ENCODE results near the gene AHCYL1. TPM values are rescaled to one million over a fixed set of nuclear protein-coding genes. Genes with fewer than 3 reads are reported as not detected.

Gene AHCYL1
- total RNA-seq, 1 experiment from 2014 or later, result 20.5 TPM

DNA sequence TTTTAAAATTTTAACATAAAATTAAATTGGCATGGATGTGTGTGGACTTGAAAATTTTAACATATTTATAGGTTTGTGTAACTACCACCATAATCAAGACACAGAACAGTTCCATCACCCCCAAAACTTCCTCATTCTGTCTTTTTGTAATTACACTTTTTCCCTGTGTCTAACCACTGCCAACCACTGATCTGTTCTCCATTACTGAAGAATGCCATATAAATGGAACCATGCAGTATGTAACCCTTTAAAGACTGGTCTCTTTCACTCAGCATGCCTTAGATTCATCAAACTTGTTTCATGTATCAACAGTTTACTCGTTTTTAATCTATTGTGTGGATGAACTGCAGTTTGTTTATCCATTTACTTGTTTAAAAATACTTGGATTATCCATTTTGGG is 13.0 kb upstream of the AHCYL1 start:
- no peak for DNase-seq (ENCODE audit: low spot score)
- in situ Hi-C loops (cut with HindIII; ENCODE audit: low sequenced_read_pairs), result no loop called here

DNA sequence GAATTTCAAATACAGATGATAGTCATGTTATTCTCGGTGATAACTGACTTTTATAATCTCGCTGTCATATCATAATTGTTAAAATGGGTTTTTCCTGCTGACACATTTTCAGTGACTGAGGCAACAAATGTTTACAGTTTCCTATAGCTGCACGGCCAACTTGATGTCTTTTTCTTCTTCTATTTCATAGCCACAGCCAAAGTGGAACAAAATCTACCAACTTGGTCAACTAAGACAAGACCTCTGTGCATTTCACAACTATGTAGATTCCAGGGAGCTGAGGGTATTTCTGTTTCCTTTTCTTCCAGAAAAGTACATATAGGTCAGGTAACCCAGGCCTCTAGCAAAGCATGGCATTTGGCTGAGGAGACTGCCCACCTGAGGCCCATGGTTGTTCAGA is 10.4 kb upstream of the AHCYL1 start:
- in situ Hi-C loops (cut with HindIII; ENCODE audit: low sequenced_read_pairs), result no loop called here
- no peak for DNase-seq (ENCODE audit: low spot score)

DNA sequence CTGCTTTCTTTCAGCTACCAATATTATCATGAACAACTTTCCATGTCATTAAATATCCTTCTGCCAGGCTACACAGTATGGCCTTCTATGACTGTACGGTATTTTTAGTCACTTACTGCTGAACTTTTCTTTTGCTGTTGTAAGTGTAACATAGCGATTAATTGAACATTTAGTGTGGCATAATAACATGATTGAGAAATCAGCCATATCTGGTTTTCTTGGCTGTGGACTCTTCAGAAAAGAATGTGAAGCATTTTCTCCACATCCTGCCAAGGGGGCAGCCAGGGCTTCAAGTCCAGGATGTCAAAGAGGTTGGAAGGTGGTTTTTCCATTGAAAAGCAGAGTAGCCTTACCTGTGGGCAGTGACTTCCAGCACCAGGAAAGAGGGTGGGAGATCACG is 8.8 kb upstream of the AHCYL1 start:
- no peak for DNase-seq (ENCODE audit: low spot score)
- in situ Hi-C loops (cut with HindIII; ENCODE audit: low sequenced_read_pairs), result no loop called here

DNA sequence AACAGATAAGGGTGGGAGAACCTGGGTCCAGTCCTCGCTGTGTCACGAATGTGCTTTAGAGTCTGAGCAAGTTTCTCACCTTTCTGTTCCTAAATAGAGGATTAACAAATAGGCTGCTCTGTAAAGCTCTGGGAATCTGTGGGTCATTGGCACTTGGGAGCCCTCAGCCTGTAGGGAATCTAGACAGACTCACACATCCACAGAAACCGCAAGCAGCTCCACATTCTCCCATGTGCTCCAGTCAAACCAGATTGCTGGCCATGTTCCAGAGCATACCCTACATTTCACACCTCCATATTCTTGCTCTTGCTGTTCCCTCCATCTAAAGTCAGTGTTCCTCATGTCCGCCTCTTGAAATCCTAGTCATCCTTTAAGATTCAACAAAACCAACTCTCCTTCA is 7.8 kb upstream of the AHCYL1 start:
- in situ Hi-C loops (cut with HindIII; ENCODE audit: low sequenced_read_pairs), result no loop called here
- DNase-seq (ENCODE audit: low spot score), result no peak

DNA sequence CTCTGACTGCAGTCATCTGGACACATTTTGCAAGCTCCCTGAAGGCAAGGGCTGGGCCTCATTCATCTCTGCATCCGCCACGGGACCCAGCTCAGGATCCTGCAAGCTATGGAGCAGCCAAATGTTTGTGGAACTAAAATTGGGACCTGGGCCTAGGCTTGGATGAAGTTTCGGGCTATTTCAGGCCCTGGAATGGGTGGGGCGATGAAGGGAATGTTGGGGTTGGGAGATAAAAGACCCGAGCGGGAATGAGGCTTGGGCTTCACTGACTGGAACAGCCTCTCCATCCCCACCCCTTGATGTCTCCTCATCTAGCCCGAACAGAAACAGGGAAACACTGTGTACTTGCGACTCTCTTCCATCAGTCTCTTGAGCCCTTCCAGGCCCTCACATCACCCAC is 7.3 kb upstream of the AHCYL1 start:
- no peak for DNase-seq (ENCODE audit: low spot score)
- in situ Hi-C loops (cut with HindIII; ENCODE audit: low sequenced_read_pairs), result no loop called here

DNA sequence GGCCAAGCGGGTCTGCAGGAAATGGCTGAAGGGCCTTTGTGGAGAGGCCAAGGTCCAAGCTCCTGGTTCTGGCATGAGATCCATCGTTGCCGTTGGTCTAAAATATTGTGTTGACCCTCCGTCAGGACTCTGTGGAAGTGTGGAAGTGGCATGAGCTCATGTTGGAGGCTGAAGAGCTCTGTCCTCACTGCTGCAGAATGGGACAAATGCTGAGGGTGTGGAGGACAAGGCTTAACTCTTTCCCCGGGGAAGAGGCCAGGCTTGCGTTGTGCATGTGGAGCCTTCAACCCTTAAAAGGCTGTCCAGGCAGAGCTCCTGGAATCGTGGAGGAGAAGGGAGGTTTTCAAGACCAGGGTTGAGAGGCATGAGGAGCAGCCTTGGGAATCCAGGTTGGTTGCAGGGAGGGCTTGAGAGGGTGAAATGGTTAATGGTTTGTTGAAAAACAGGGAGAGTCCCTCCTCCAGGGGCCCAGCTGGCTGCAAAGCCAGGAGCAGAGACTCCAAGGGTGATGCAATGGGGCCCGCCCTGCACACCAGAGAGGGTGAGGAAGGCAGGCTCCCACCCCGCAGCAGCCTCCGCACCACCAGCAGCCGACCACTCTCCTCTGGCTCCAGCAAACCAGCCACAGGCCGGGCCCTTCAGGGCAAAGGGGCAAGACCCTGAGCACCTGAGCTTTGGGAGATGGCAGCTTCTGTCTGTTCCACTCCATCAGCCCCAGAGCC is 6.7 kb upstream of the AHCYL1 start:
- DNase-seq (ENCODE audit: low spot score), result no peak
- in situ Hi-C loops (cut with HindIII; ENCODE audit: low sequenced_read_pairs), result no loop called here

DNA sequence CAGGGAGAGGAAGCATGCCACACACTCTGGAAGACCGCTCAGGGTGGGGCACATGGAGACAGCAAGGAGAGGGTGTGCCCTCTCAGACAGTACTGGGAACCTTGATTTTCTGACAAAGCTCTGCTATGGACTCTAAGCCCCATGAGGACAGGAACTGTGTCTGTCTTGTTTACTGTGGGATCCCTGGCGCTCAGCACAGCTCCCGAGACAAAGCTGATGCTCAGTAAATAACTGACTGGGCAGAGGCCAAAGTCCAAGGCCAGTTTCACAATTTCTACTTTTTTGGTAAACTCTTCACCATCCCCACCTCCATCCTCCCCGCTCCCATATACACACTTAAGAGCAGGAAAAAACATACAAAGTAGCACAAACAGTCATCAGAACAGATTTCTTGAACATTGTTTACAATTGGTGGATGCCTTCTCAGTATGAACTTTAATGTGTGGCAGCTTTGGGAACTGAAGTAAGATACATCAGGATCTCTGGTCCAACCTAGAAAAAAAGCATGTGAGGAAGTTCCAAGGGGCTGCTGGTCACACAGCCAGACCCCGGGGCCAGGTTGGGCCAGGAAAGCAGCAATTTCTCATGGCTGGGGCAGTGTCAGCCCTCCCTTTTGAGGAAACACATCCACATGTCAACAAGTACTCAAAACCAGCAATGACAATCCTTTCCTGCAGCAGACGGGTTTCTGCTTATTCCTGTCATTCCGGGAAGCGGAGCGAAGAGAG is 5.6 kb upstream of the AHCYL1 start:
- in situ Hi-C loops (cut with HindIII; ENCODE audit: low sequenced_read_pairs), result no loop called here
- no peak for DNase-seq (ENCODE audit: low spot score)

DNA sequence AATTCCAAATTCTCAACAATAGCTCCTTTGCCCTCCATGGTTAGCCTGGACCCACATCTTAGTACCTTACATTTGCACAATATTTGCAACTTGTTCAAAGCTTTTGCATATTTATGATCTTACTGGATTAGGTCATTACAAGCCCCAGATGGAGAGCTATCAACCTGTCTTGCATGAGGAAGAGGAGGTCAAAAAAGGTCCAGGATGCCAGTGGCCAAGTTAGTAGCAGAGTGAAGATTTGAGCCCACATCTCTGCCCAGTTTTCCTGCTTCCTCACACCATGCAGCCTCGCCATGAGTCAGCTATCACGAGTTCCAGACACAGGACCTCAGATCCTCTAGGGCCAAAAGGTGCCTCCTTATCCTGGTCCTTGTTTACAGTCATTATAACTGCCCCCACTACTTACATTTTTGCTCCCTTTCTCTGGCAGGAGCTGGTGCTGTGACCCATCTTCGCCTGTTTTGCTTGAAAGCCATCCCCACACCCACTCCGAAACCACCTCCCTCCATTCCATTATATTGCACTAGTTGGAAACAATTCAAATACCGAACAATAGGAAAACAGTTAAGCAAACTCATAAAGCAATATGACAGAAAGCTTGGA is 5.0 kb upstream of the AHCYL1 start:
- no peak for DNase-seq (ENCODE audit: low spot score)
- in situ Hi-C loops (cut with HindIII; ENCODE audit: low sequenced_read_pairs), result no loop called here

DNA sequence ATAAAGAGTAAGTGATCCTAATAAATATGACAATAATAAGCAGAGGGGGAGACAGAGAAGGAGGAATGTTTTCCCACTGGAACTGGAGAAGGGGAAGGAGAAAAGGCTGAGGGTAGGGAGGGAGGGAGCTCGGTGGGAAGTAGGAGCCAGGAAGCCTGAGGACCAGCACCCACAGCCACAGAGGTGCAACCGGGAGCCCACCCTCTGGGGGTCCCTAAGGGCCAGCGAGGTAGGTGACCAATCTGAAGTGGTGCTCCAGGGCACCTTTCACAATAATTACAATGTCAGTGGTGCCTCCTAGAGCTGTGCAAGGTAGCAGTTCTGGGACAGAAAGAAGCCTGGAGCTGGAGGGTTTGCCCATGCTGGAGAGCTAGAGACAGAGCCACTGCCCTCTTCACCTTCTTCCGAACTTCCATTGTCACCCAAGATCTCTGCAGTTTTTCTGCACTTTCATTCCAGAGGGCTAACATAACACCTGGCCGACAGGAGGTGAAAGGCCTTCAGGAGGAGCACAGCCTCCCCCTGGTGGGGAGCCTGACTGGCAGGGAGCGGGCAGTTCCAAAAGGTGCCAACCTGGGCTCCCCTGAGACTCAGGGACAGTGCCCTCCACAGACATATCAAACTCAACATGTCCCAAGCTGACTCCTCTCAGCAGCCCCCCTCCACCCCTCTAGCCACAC is 4.1 kb upstream of the AHCYL1 start:
- no peak for DNase-seq (ENCODE audit: low spot score)
- in situ Hi-C loops (cut with HindIII; ENCODE audit: low sequenced_read_pairs), result no loop called here

DNA sequence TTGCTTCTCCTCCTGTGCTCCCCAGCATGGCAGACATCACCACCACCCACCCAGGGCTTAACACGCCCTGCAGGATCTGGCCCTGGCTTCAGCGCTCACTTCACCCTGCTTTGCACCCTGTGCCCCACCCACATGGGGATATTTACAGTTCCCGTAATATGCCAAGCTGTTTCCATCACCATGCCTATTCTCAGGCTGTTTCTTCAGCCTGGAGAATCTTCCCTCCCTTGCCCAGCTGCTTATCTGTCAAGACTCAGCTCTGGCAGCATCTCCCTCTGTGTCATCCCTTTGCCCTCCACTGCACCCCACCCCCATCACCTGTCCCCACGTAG is 3.6 kb upstream of the AHCYL1 start:
- DNase-seq (ENCODE audit: low spot score), result no peak
- in situ Hi-C loops (cut with HindIII; ENCODE audit: low sequenced_read_pairs), result no loop called here

DNA sequence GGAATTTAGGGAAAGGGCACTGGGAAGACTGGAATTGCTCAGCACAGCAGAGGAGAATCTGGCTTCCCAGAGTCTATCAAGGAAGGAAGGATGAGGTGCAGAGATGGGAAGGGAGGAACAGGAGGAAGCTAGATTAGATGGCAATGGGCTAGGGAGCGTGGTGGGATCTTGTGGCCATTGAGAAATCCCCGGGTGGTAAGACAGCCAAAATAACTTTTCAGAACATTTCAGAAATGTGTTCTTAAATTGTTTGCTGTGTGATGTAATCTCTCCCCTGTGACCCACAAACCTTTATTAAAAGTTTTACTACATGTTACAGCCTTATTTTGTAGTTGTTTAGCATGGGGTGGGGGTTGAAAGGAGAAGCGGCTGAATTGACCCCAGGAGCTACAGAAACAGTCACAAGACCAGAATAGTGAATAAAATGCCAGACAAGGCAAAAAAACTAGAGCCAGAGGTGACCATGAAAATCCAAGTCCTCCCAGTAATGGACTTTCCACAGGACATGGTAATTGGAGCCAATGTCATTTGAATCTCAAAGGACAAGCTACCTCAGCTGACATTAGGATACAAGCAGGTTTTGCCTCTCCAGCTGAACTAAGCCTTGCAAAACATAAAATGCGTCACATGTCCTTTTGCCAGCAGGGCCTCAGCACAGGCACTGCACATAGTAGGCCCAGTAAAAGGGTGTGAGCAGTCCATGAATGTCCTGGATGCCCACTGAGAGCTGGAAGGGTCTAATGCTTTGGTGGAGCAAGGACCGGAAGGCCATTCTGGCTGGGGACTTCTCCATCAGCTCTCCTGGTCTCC is 980 bp upstream of the AHCYL1 start:
- in situ Hi-C loops (cut with HindIII; ENCODE audit: low sequenced_read_pairs), result no loop called here
- DNase-seq (ENCODE audit: low spot score), result no peak

DNA sequence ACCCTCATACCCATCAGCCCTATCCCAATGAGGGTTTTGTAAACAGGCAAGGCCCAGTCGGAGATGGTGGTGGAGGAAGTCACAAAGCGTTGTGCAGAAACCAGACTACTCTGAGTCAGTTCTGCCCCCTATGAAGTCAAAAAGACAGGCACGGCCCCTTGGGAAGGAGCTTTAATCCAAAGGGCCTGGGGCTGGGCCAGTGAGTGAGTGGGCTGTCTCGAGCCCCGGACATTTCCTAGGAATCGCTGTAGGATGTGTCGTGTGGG is 442 bp upstream of the AHCYL1 start:
- in situ Hi-C loops (cut with HindIII; ENCODE audit: low sequenced_read_pairs), result no loop called here
- DNase-seq (ENCODE audit: low spot score), result no peak

DNA sequence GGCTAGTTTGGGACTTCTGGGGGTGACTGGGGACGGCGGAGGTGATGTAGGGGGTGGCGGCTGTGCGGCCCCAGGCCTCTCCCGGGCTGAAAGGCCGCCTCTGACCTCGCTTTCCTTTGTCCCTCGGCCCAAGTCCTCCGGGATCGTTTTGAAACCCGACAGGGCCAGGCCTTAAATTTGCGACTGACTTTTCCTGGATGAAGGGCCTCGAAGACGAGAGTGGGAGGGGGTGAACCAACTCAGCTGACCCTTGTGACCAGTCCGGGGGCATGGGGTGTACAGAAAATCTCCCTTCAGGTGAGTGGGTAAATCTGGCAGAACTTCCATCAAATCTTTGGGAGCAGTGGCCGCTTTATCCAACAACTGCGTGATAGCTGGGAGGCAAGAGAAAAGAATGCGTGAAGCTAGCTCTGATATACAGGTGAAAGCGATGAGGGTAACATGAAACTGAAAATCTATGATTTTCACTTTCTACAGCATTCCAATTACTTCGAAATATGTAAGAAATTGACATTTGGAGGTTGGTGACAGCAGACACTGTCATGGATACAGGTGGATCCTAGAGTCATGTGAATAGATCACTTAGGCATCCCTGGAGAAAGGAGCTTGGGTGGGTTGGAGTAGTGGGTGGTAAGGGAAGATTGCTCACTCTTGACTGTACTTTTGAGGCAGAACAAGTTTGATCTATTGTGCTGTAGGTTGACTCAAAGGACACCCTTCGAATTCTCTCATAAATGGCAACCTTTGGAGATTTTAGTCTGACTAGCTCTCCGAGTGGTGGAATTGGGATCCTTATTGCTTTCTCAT is 885 bp downstream of the AHCYL1 start:
- no peak for DNase-seq (ENCODE audit: low spot score)
- in situ Hi-C loops (cut with HindIII; ENCODE audit: low sequenced_read_pairs), result no loop called here

DNA sequence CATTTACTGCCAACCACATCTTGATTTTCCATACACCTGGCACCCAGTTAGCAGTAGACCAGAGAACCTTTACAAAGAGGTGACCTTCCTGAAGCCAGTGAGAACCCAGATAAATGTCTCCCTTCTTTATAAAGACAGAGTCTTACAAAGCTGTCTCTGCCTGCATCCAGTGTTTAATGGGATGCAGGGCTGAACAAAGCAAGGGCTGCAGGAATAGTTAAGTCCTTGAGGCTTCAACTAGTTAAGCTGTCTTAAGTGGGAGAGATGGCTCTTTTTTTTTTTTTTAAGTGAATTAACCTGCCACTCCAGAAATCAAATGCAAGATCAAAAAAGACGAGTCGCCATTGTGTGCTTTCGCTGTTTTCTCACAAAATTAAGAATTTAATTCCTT is 1.5 kb downstream of the AHCYL1 start:
- no peak for DNase-seq (ENCODE audit: low spot score)
- in situ Hi-C loops (cut with HindIII; ENCODE audit: low sequenced_read_pairs), result no loop called here

DNA sequence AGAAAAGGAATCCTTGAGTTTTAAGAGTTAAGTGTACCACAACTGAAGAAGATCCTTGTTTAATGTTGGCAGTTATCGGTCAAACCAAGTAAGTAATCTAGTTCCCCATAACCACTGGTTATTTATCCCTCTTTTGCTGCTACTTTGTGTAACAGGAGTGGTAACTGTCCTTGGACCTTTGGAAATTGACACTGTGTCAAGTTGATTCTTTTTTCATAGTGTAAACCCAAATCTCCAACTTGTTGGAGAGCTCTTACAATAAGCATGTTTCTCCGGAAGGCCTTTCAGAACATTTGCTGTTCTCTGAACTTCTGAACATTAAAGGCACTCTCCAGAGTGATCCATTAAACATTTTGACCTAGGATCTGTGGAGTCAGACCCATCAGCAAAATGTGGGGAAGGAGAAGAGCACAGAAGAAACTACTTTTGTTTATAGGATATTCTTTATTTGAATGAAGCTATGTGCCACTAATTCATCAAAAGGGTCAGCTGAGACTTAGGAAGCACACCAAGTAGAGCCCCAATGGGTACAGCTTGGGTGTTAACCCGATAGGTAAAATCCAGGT is 3.9 kb downstream of the AHCYL1 start:
- no peak for DNase-seq (ENCODE audit: low spot score)
- in situ Hi-C loops (cut with HindIII; ENCODE audit: low sequenced_read_pairs), result no loop called here

DNA sequence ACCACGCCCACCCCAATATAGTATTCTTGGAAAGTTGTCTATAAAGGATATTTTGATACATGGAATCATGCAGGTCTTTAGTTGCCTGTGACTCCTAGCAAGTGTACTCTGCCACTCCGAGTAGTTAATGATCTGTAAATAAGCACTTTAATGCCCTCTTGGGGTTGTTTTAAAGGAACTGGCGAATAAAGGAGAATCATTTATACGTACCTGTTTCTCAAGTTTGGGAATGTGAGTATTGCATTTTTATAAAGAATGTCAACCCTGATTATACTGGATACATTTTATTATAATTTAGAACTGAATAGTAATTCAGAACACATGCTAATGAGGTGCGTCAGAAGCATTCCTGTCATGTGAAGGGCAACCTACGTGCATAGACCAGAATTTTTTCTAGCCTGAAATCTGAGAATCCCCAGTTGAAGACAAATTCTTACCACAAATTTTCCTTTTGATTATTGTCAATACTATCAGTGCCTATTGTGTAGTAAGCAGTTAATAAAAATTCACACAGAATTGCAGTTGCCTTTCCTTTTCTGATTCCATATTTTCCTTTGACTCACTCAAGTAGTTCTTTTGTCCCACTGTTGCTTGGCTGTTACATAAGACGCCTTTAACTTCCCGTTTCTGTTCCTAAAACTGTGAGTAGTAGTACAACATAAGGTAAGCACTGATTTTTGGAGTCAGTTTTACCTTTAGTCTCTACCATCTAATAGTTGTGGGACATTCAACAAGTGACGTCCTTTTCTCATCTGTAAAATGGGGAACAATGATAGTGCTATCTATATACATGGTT is 5.1 kb downstream of the AHCYL1 start:
- in situ Hi-C loops (cut with HindIII; ENCODE audit: low sequenced_read_pairs), result no loop called here
- no peak for DNase-seq (ENCODE audit: low spot score)

DNA sequence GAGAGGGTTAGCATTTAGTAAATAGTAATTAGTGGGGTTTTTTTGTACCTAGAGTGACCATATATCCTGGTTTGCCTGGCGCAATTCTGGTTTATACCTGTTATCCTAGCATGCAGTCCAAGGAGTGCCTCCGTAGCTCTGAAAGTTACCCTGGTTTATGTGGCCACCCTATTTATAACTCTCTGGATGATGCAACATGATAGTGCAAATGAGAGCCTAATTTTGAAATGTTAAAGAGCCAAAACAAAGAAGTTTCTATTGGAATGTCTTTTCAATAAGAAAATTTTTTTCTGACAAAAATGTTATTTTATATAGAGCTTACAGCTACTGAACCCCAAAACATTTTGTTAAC is 5.7 kb downstream of the AHCYL1 start:
- DNase-seq (ENCODE audit: low spot score), result no peak
- in situ Hi-C loops (cut with HindIII; ENCODE audit: low sequenced_read_pairs), result no loop called here

DNA sequence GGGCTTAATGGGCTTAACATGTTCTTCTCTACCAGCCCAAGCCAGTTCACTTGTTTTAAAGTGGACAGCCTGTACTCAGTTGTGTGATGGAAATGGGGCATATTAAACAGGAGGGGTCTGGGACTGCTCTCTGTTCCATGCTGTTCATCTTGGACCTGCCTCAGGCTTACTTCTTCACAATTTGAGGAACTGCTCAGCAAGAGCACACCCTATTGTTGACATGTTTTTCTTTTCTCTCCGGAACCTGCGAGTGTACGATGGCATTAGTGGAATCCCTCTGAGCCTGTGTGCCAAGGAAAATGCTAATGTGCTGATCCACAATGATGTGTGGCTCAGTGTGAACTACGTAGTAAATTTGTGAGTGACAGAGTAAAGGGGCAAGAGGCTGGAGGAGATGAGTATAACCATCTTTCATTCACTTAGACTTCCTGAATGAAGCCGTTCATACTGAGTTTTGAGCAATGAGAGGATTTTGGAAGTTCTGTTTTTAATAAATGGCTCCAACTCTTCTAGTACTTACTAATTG is 6.9 kb downstream of the AHCYL1 start:
- DNase-seq (ENCODE audit: low spot score), result no peak
- in situ Hi-C loops (cut with HindIII; ENCODE audit: low sequenced_read_pairs), result no loop called here
